ENCODE measurements around the gene ARFGEF2. TPM values are rescaled to one million over a fixed set of nuclear protein-coding genes. Genes with fewer than 3 reads are reported as not detected.

The ARFGEF2 gene
- total and polyA plus RNA-seq, 10 of the 15 experiments (the other 5 are each of a cell fraction or from before 2014, with no cell fraction given): 5.2 to 24.1 (median 17.7) TPM

DNA sequence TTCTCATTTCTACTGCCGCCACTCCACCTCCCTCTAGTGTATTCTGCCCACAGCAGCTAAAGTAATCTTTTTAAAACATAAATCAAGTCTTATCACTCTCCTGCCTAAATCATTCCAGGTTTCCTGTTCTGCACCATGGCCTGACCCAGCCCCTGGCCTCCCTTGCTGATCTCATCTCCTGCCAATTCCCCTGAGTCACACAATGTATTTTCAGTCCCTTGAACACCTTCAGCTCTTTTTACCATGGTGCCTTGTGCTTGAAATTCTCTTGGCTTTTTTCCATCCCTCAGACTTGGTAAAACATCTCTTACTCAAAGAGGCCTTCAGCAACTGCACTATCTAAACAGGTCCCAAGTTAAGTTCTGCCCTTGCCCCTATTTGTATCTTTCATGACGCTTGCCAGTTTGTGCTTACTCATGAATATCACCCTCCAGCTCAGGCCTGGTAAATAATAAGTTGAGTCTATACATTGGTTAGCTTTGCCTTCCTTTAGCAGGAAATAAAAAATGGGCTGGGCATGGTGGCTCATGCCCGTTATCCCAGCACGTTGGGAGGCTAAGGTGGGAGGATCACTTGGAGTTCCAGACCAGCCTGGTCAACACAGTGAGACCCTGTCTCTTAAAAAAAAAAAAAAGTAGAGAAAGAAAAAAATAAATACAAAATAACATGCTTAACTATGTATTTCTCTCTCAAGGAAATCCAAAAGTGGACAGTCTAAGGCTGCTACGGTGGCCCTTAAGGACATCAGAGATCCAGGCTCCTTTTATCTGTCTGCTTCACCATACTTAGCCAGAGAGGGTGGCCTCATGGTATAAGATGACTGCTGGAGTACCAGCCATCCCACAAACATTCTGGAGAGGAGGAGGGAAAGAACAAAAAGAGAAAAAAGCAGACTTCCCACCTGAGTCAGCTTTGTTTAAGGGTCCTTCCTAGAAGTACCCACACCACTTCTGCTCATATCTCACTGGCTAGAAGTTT lies 62.2 kb downstream of the ARFGEF2 start:
- ATAC-seq: no peak
- POLR2A ChIA-PET: no interaction called here
- Histone ChIP-seq H3K36me3 (ENCODE audit: control insufficient read depth in 2 of 2, insufficient read depth in 2 of 2, low read length in 1 of 2) (peaks cover 9 to 24% of the 10 kb centered on the region in 2 experiments), H4K20me1 (ENCODE audit: control insufficient read depth, insufficient read depth) (no peaks in the 10 kb centered on the region), H2AFZ (ENCODE audit: control insufficient read depth, low read depth, low read length) (no peak overlapping the region), H3K27me3 (replicated peaks in 1 of 2; ENCODE audit: control insufficient read depth in 2 of 2, insufficient read depth in 2 of 2, low read length in 1 of 2) (no peaks in the 10 kb centered on the region), H3K4me2 (ENCODE audit: control insufficient read depth, insufficient read depth) (no peak overlapping the region), H3K4me3 (no peak overlapping the region), H3K4me1 (ENCODE audit: control insufficient read depth, insufficient read depth, low read length) (no peaks in the 10 kb centered on the region), H3K79me2 (ENCODE audit: control insufficient read depth, insufficient read depth, low read length) (no peaks in the 10 kb centered on the region), H3K27ac (ENCODE audit: control insufficient read depth, insufficient read depth) (no peak overlapping the region), H3K9me3 (replicated peaks; ENCODE audit: control insufficient read depth, insufficient read depth, low read length) (no peaks in the 10 kb centered on the region; the same call in 2 of the 3 replicates), H3K9ac (ENCODE audit: control insufficient read depth, insufficient read depth, low read length) (no peak overlapping the region)
- in situ Hi-C loops (cut with MboI) (no loop called here), intact Hi-C loops (cut with micrococcal nuclease; ENCODE audit: unreplicated experiment) (no loop called here)
- CTCF ChIA-PET: interaction anchor here (0.6 to 0.8 kb wide), 2 partner anchors 124 to 233 kb away, joined by 3 read pairs; no protein-coding TSS in a partner anchor
- WGBS (ENCODE audit: insufficient coverage, insufficient replicate concordance, low lambda C conversion rate, missing lambda C conversion rate): 100% methylated on average over 5 of the region's 5 CpGs
- SMC1A ChIA-PET (ENCODE audit: uncharacterized antibody, unreplicated experiment): interaction anchor here (1.2 kb wide), 1 partner anchor 326 kb away, joined by 3 read pairs; no protein-coding TSS in a partner anchor
- RAD21 ChIA-PET (ENCODE audit: unreplicated experiment): no interaction called here
- no TSS peak for BruUV-seq (replicated peaks)
- DNase-seq (ENCODE audit: low read depth, low spot score): no peak
- FAIRE-seq: no peak
- no peak for TF ChIP-seq CREM (IDR thresholded peaks at IDR 0.05; ENCODE audit: low read depth)
- TF ChIP-seq ELK1 (IDR thresholded peaks at IDR 0.05; ENCODE audit: low read depth, low read length): no peak
- no peak for TF ChIP-seq ZNF622 (IDR thresholded peaks at IDR 0.05)
- no peak for TF ChIP-seq NFYB (IDR thresholded peaks at IDR 0.05; ENCODE audit: insufficient read depth, low read depth, low read length)
- TF ChIP-seq RCOR1 (conservative IDR thresholded peaks at IDR 0.05; ENCODE audit: low read depth, low read length): no peak
- no peak for TF ChIP-seq GATAD2B (conservative IDR thresholded peaks at IDR 0.05; ENCODE audit: low read depth)
- TF ChIP-seq MEF2A (IDR thresholded peaks at IDR 0.05; ENCODE audit: insufficient read depth, low read depth, low read length): no peak
- TF ChIP-seq YY1 (IDR thresholded peaks at IDR 0.05; ENCODE audit: low read depth, low read length): no peak
- TF ChIP-seq SMAD5 (IDR thresholded peaks at IDR 0.05; ENCODE audit: low read depth): no peak
- no peak for TF ChIP-seq SKIL (IDR thresholded peaks at IDR 0.05; ENCODE audit: low read depth, poor library complexity, severe bottlenecking)
